ENCODE measurements around the gene SHB. TPM values are rescaled to one million over a fixed set of nuclear protein-coding genes. Genes with fewer than 3 reads are reported as not detected.

The SHB gene
- total RNA-seq, 2 donors from 2014 or later: 25.2 to 29.3 TPM

GRCh38 chr9:38079461-38080031 lies 10.5 kb upstream of the SHB start:
- no peaks in the 10 kb centered on the region for H3K36me3 ChIP-seq (replicated peaks in 1 of 2; ENCODE audit: insufficient read depth in 1 of 2, low read depth in 2 of 2)
- no peak overlapping the region for H3K27ac ChIP-seq
- DNase-seq: peak in 1 of 4 donors; percentile 56
- H3K27me3 ChIP-seq: no peaks in the 10 kb centered on the region
- no peak overlapping the region for H3K4me3 ChIP-seq
- no peaks in the 10 kb centered on the region for H3K9me3 ChIP-seq
- peaks cover 9% of the 10 kb centered on the region for H3K4me1 ChIP-seq
- 65 to 84% methylated on average over 10 to 11 of the region's 11 CpGs for WGBS, 2 donors
- peak; percentile 33 for ATAC-seq
- intact Hi-C loops (cut with DNase I): loop anchor here (10.0 kb wide), 1 partner anchor 275 kb away; no protein-coding TSS in a partner anchor
- TF ChIP-seq CTCF (IDR thresholded peaks at IDR 0.05): no peak
- TF ChIP-seq POLR2A (IDR thresholded peaks at IDR 0.05): no peak

GRCh38 chr9:38075272-38075671 lies 6.2 kb upstream of the SHB start:
- ATAC-seq (no peak), DNase-seq (no peak)
- Histone ChIP-seq H3K4me1 (peaks cover 16% of the 10 kb centered on the region), H3K27ac (no peak overlapping the region), H3K9me3 (no peaks in the 10 kb centered on the region), H3K27me3 (no peaks in the 10 kb centered on the region), H3K36me3 (replicated peaks in 1 of 2; ENCODE audit: insufficient read depth in 1 of 2, low read depth in 2 of 2) (no peaks in the 10 kb centered on the region), H3K4me3 (no peak overlapping the region)
- TF ChIP-seq CTCF (IDR thresholded peaks at IDR 0.05) (no peak), POLR2A (IDR thresholded peaks at IDR 0.05) (no peak)
- intact Hi-C loops (cut with DNase I): no loop called here
- 95 to 96% methylated on average over 24 to 32 of the region's 34 CpGs for WGBS, 2 donors

- no peak overlapping the region for H3K27ac ChIP-seq
- DNase-seq: peak in 1 of 4 donors; percentile 36
Measured at GRCh38 chr9:38074441-38074961, 5.5 kb upstream of the SHB start.

GRCh38 chr9:38073882-38074281 lies 4.9 kb upstream of the SHB start:
- Histone ChIP-seq H3K27ac (no peak overlapping the region), H3K4me1 (peaks cover 16% of the 10 kb centered on the region), H3K27me3 (no peaks in the 10 kb centered on the region), H3K9me3 (no peaks in the 10 kb centered on the region), H3K4me3 (no peak overlapping the region), H3K36me3 (replicated peaks in 1 of 2; ENCODE audit: insufficient read depth in 1 of 2, low read depth in 2 of 2) (no peaks in the 10 kb centered on the region)
- TF ChIP-seq POLR2A (IDR thresholded peaks at IDR 0.05) (no peak), CTCF (IDR thresholded peaks at IDR 0.05) (no peak)
- DNase-seq: no peak
- no peak for ATAC-seq
- 83 to 85% methylated on average over 3 of the region's 3 CpGs for WGBS, 2 donors
- intact Hi-C loops (cut with DNase I): no loop called here

More at GRCh38 chr9:38074441-38074961, 5.5 kb upstream of the SHB start:
- no peaks in the 10 kb centered on the region for H3K9me3 ChIP-seq
- H3K4me3 ChIP-seq: no peak overlapping the region
- H3K27me3 ChIP-seq: no peaks in the 10 kb centered on the region
- H3K4me1 ChIP-seq: peaks cover 21% of the 10 kb centered on the region
- H3K36me3 ChIP-seq (replicated peaks in 1 of 2; ENCODE audit: insufficient read depth in 1 of 2, low read depth in 2 of 2): no peaks in the 10 kb centered on the region
- intact Hi-C loops (cut with DNase I): no loop called here
- TF ChIP-seq CTCF (IDR thresholded peaks at IDR 0.05) (no peak), POLR2A (IDR thresholded peaks at IDR 0.05) (no peak)
- WGBS, 2 donors: 82 to 83% methylated on average over 5 of the region's 5 CpGs
- ATAC-seq: no peak

All from body of pancreas (tissue), 4 donors.